Astrocyte (in vitro differentiated cells and primary cell): ENCODE measurements around the gene PUSL1. TPM values are rescaled to one million over a fixed set of nuclear protein-coding genes. Genes with fewer than 3 reads are reported as not detected.

ENCODE experiments used
- DNase-seq: peaks from one replicate; pipeline ENCODE4 v3.0.0-alpha.2; 2010; ENCODE audit warnings: low read depth
- FAIRE-seq: peaks from 2 replicates; lab custom pipeline; 2011; peaks lifted over from hg19 to GRCh38; lab: Jason Lieb, UNC
- H2AFZ ChIP-seq: 2 replicates; pipeline ENCODE4 v1.6.0; 2012; ENCODE audit warnings: low read depth, low read length, inconsistent platforms
- H3K27ac ChIP-seq: 2 replicates; pipeline ENCODE4 v1.5.1; 2011; ENCODE audit warnings: low read depth, low read length, inconsistent platforms
- H3K27me3 ChIP-seq: 2 replicates; pipeline ENCODE4 v1.6.0; 2011; ENCODE audit warnings: low read length, inconsistent platforms; ENCODE audit not compliant: insufficient read depth
- H3K36me3 ChIP-seq: 2 replicates; pipeline ENCODE4 v1.5.1; 2011; ENCODE audit warnings: low read length, inconsistent platforms; ENCODE audit not compliant: insufficient read depth
- H3K4me1 ChIP-seq: 2 replicates; pipeline ENCODE4 v1.5.1; 2011; ENCODE audit warnings: low read length, inconsistent platforms; ENCODE audit not compliant: insufficient read depth
- H3K4me2 ChIP-seq: 2 replicates; pipeline ENCODE4 v1.6.0; 2012; ENCODE audit warnings: low read length, inconsistent platforms
- H3K4me3 ChIP-seq: 2 replicates; pipeline ENCODE4 v1.5.1; 2011; ENCODE audit warnings: low read depth, mild to moderate bottlenecking, low read length, inconsistent platforms; ENCODE audit not compliant: insufficient read depth
- H3K79me2 ChIP-seq: 2 replicates; pipeline ENCODE4 v1.6.0; 2012; ENCODE audit warnings: mild to moderate bottlenecking, low read length, inconsistent platforms; ENCODE audit not compliant: insufficient read depth
- H3K9ac ChIP-seq: 2 replicates; pipeline ENCODE4 v1.6.0; 2012; ENCODE audit warnings: mild to moderate bottlenecking, low read length, inconsistent platforms
- H3K9me3 ChIP-seq: 2 replicates; pipeline ENCODE4 v1.5.1; 2012; ENCODE audit warnings: low read depth, mild to moderate bottlenecking, low read length, inconsistent platforms; ENCODE audit not compliant: insufficient read depth
- H4K20me1 ChIP-seq: 2 replicates; pipeline ENCODE4 v1.6.0; 2012; ENCODE audit warnings: low read length, inconsistent platforms; ENCODE audit not compliant: insufficient read depth
- H3K27ac Mint-ChIP-seq: one replicate; pipeline ENCODE4 v1.8.0; 2021; ENCODE audit warnings: mild to moderate bottlenecking, mixed read lengths; ENCODE audit not compliant: unreplicated experiment
- H3K27me3 Mint-ChIP-seq: one replicate; pipeline ENCODE4 v1.8.0; 2021; ENCODE audit warnings: low read depth, mixed read lengths; ENCODE audit not compliant: unreplicated experiment
- H3K36me3 Mint-ChIP-seq: one replicate; pipeline ENCODE4 v1.8.0; 2021; ENCODE audit warnings: low read depth, mixed read lengths; ENCODE audit not compliant: unreplicated experiment
- H3K4me1 Mint-ChIP-seq: one replicate; pipeline ENCODE4 v1.8.0; 2021; ENCODE audit warnings: low read depth, mixed read lengths; ENCODE audit not compliant: unreplicated experiment
- H3K4me3 Mint-ChIP-seq: one replicate; pipeline ENCODE4 v1.8.0; 2021; ENCODE audit warnings: mild to moderate bottlenecking, moderate library complexity, mixed read lengths; ENCODE audit not compliant: unreplicated experiment
- H3K9me3 Mint-ChIP-seq: one replicate; pipeline ENCODE4 v1.8.0; 2021; ENCODE audit warnings: mild to moderate bottlenecking, mixed read lengths; ENCODE audit not compliant: unreplicated experiment
- CTCF ChIP-seq: IDR thresholded peaks from 2 replicates; pipeline ENCODE4 v1.5.1; 2011; ENCODE audit warnings: low read depth, mild to moderate bottlenecking, inconsistent platforms, low read length, moderate library complexity; ENCODE audit not compliant: insufficient read depth
- EZH2 ChIP-seq: IDR thresholded peaks from 2 replicates; pipeline ENCODE4 v1.6.1; 2012; ENCODE audit warnings: mild to moderate bottlenecking, low read length, inconsistent platforms; ENCODE audit not compliant: insufficient read depth
- microRNA-seq: library from miRNA; unstranded; fragments of <30 nt; microRNA quantifications from one replicate; pipeline ENCODE4 v1.2.0, GENCODE V29; 2020
- total RNA-seq: library from RNA; stranded (reverse); gene quantifications from 2 replicates; pipeline ENCODE4 v1.2.1, GENCODE V29; 2021

Gene PUSL1
- total RNA-seq, 1 donor from 2014 or later: 29.4 TPM

DNA sequence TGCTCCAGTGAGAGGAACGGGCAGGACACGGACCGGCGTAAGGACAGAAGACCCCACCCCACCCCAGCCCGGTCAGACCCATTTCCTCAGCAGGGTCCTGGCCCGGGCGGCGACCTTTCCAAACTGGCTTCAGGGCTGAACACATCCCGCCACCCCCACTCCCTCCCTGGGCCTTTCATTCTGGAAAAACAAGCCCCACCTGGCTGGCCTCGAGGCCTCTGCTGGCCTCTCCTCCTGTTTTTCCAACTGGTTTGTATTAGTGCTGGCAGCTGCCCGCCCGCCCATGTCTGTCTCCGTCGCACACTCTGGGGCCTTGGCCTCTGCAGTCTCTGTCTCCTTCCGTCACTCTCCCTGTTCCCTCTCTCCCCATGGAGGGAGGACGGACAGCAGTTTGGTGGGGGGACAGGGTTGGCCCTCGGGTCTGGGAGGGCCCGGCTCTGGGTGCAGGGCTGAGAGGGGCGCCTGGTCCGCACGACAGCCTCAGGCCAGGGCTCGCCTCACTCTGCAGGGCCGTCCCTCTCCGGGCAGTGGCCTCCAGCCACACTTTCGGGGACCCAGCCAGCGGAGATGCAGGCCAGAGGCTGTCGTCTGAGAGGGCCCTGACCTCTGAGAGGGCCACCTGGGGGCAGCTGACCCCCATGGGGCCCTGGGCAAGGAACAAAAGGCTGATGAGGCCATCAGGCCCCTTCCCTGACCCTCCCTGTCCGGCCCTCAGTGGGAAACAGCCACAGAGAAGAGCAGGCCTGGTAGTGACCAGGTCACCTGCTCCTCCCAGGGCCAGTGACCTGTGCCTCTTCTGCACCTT, 51.5 kb downstream of the PUSL1 start:
- Mint-ChIP-seq H3K9me3 (no peaks in the 10 kb centered on the region), H3K4me3 (peak overlapping the region; percentile 77), H3K27me3 (no peaks in the 10 kb centered on the region), H3K36me3 (peaks cover 4% of the 10 kb centered on the region), H3K27ac (peak overlapping the region; percentile 97), H3K4me1 (peaks cover 24% of the 10 kb centered on the region)
- Histone ChIP-seq H3K36me3 (no peaks in the 10 kb centered on the region), H2AFZ (no peak overlapping the region), H3K79me2 (peaks cover 28% of the 10 kb centered on the region), H3K4me1 (peaks cover 49% of the 10 kb centered on the region), H3K4me2 (peak overlapping the region; percentile 97), H3K9me3 (no peaks in the 10 kb centered on the region), H3K27me3 (no peaks in the 10 kb centered on the region), H4K20me1 (peaks cover 13% of the 10 kb centered on the region), H3K9ac (peak overlapping the region; percentile 95), H3K27ac (peak overlapping the region; percentile 96), H3K4me3 (peak overlapping the region; percentile 83)
- peak; percentile 78 for DNase-seq
- TF ChIP-seq EZH2 (no peak), CTCF (no peak)
- FAIRE-seq: no peak

DNA sequence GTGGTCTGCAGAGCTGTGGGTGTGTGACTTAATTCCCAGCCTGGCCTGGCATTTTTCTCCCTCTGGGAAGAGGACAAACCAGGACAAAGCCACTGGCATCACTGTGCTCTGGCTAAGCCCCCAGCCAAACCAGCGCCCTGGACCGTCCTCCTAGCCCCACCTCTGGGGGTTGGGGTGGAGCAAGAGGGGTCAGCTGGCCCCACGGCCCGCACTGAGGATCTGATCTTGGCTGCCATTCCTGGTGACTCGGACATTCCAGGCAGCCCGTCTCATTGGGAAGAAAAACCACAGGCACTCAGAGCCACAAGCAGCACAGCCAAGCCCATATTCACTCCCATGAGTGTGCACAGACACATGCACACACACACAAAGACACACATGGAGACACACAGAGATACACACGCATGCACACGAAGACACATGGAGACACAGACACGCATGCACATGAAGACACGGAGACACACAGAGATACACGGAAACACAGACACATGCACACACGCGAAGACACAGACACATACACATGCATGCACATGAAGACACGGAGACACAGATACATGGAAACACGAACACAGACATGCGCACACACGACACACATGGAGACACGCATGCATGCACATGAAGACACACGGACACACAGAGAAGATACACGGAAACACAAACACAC, 52.2 kb downstream of the PUSL1 start:
- H3K9ac ChIP-seq: peak overlapping the region; percentile 95
- H3K36me3 ChIP-seq: no peaks in the 10 kb centered on the region
- H3K4me2 ChIP-seq: peak overlapping the region; percentile 97
- H3K4me3 ChIP-seq: peak overlapping the region; percentile 8
- DNase-seq (peak; percentile 95), FAIRE-seq (peak; percentile 41)
- no peaks in the 10 kb centered on the region for H3K27me3 Mint-ChIP-seq
- peaks cover 24% of the 10 kb centered on the region for H3K4me1 Mint-ChIP-seq
- H4K20me1 ChIP-seq: peaks cover 13% of the 10 kb centered on the region
- peak overlapping the region; percentile 96 for H3K27ac ChIP-seq
- H3K9me3 Mint-ChIP-seq: no peaks in the 10 kb centered on the region
- H3K4me3 Mint-ChIP-seq: peak overlapping the region; percentile 17
- H3K27me3 ChIP-seq: no peaks in the 10 kb centered on the region
- no peak for TF ChIP-seq EZH2
- TF ChIP-seq CTCF: no peak
- no peak overlapping the region for H2AFZ ChIP-seq
- H3K36me3 Mint-ChIP-seq: peaks cover 4% of the 10 kb centered on the region
- peaks cover 24% of the 10 kb centered on the region for H3K79me2 ChIP-seq
- peaks cover 49% of the 10 kb centered on the region for H3K4me1 ChIP-seq
- no peaks in the 10 kb centered on the region for H3K9me3 ChIP-seq
- H3K27ac Mint-ChIP-seq: peak overlapping the region; percentile 81

Small RNA genes within 50 kb of the gene (microRNA-seq; reads per million reads assigned to microRNA genes)
- gene MIR6726: 11.5 reads per million, percentile 38 among the genes with 10 or more reads in this experiment
- gene MIR6727: 3.6 reads per million, percentile 11 among the genes with 10 or more reads in this experiment
- not detected for gene MIR6808

Other genes starting within 250 kb of the PUSL1 start
- gene RNF223, start 234.3 kb upstream of the PUSL1 start, total RNA-seq: 0.18 and 0.38 TPM in 2 replicates
- 10.6 and 13.9 TPM in 2 replicates for gene C1orf159, start 192.5 kb upstream of the PUSL1 start, total RNA-seq
- not detected in 2 replicates for gene TTLL10, start 134.7 kb upstream of the PUSL1 start, total RNA-seq
- 0.65 and 0.66 TPM in 2 replicates for gene TNFRSF18, start 102.0 kb upstream of the PUSL1 start, total RNA-seq
- gene TNFRSF4, start 94.4 kb upstream of the PUSL1 start, total RNA-seq: 0.34 and 0.41 TPM in 2 replicates
- gene SDF4, start 76.6 kb upstream of the PUSL1 start, total RNA-seq: 175 and 180 TPM in 2 replicates
- gene B3GALT6, start 76.4 kb upstream of the PUSL1 start, total RNA-seq: 22.4 and 27.5 TPM in 2 replicates
- gene C1QTNF12, start 61.9 kb upstream of the PUSL1 start, total RNA-seq: 3.9 and 4.7 TPM in 2 replicates
- 58.7 and 67.4 TPM in 2 replicates for gene UBE2J2, start 34.7 kb upstream of the PUSL1 start, total RNA-seq
- gene SCNN1D, start 28.2 kb upstream of the PUSL1 start, total RNA-seq: 4.4 and 5.0 TPM in 2 replicates
- 60.2 and 64.0 TPM in 2 replicates for gene ACAP3, start 667 bp upstream of the PUSL1 start, total RNA-seq
- gene INTS11, start 16.1 kb downstream of the PUSL1 start, total RNA-seq: 75.9 and 84.8 TPM in 2 replicates
- gene CPTP, start 16.2 kb downstream of the PUSL1 start, total RNA-seq: 25.6 and 28.5 TPM in 2 replicates
- gene TAS1R3, start 22.7 kb downstream of the PUSL1 start, total RNA-seq: 0.41 and 0.50 TPM in 2 replicates
- 54.0 and 55.0 TPM in 2 replicates for gene DVL1, start 40.8 kb downstream of the PUSL1 start, total RNA-seq
- 112 and 139 TPM in 2 replicates for gene MXRA8, start 50.0 kb downstream of the PUSL1 start, total RNA-seq
- 135 and 139 TPM in 2 replicates for gene AURKAIP1, start 66.6 kb downstream of the PUSL1 start, total RNA-seq
- 194 and 197 TPM in 2 replicates for gene CCNL2, start 90.7 kb downstream of the PUSL1 start, total RNA-seq
- gene MRPL20, start 98.7 kb downstream of the PUSL1 start, total RNA-seq: 87.3 and 88.5 TPM in 2 replicates
- 0.64 TPM in 1 of 2 replicates, not detected in the other for gene ANKRD65, start 112.7 kb downstream of the PUSL1 start, total RNA-seq
- gene VWA1, start 127.1 kb downstream of the PUSL1 start, total RNA-seq: 60.4 and 81.2 TPM in 2 replicates
- 1.8 and 2.5 TPM in 2 replicates for gene ATAD3C, start 141.1 kb downstream of the PUSL1 start, total RNA-seq
- gene ATAD3B, start 163.2 kb downstream of the PUSL1 start, total RNA-seq: 55.3 and 63.0 TPM in 2 replicates
- gene ATAD3A, start 203.6 kb downstream of the PUSL1 start, total RNA-seq: 51.1 and 54.9 TPM in 2 replicates
- gene TMEM240, start 232.0 kb downstream of the PUSL1 start, total RNA-seq: 7.0 and 9.0 TPM in 2 replicates